PC-3 (cell line): Measurements from ENCODE around the gene BSCL2.

ENCODE experiments used
- CTCF ChIP-seq: fragments of 300-600 bp; sonication (generic); conservative IDR thresholded peaks from 2 replicates; pipeline ENCODE4 v1.5.1; 2017; ENCODE audit warnings: antibody characterized with exemption, low read depth, mild to moderate bottlenecking, low read length
- EZH2 ChIP-seq: fragments of 300-600 bp; sonication (generic); IDR thresholded peaks from one replicate; pipeline ENCODE4 v1.6.1; 2017; ENCODE audit warnings: antibody characterized with exemption, mild to moderate bottlenecking, low read length; ENCODE audit not compliant: unreplicated experiment
- EZH2phosphoT487 ChIP-seq: fragments of 300-600 bp; sonication (generic); IDR thresholded peaks from 2 replicates; pipeline ENCODE4 v1.6.1; 2018; ENCODE audit warnings: mild to moderate bottlenecking, antibody characterized with exemption, low read length, borderline replicate concordance

DNA sequence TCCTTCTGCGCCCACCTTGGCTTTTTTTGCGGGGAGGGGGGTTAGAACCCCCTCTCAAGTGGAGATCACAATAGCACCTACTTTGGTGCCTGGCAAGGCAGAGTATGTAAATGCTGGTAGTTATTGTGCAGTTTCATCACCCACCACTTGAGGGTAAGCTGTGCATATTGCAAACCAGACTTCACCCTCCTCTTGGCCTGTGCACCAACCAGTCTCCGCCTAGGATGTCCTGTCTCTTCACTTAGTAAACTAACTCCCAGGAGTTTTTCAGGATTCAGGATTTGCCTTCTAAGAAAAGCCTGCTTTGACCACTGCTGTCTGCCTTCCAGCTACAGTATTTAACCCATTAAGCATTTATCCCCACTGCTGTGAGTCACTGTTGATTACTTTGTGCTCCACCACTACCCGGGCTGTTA lies 26.4 kb downstream of the BSCL2 start:
- TF ChIP-seq CTCF (peak; percentile 76), EZH2phosphoT487 (no peak), EZH2 (no peak)
